AG10803 (cell line): ENCODE data around the gene ITPR1.

Experiments used
- DNase-seq: peaks from one replicate; pipeline ENCODE4 v3.0.0; 2010; ENCODE audit warnings: low read depth
- H3K4me3 ChIP-seq: 2 replicates; pipeline ENCODE4 v1.5.1; 2011; ENCODE audit warnings: mild to moderate bottlenecking, low read length, control low read depth
- TF ChIP-seq, protein P1 (sequence below): conservative IDR thresholded peaks from 2 replicates; pipeline ENCODE4 v1.5.1; 2011; ENCODE audit warnings: mild to moderate bottlenecking, low read length, control low read depth, inconsistent platforms

Gene ITPR1

DNA sequence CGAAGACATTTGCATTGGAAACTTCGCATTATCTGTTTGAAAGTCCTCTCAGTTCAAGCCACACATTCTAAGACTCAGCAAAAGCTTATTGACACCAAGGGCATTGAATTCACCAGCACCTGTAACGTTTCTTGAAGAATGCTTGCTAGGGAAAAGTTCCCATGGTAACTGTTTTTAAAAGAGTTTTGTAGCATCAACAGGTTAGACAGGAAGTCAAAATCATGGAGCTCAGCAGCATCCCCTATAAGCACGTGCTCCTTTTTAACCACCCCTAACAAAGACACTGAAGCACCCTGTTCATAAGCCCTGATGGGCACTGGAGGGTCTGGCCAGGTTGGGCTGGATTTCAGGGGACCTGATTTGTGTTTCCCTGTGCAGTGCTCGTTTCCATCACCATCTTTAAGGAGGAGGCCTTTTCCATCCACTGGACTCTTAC is 256.4 kb downstream of the ITPR1 start:
- no peak for DNase-seq
- TF ChIP-seq, protein P1, sequence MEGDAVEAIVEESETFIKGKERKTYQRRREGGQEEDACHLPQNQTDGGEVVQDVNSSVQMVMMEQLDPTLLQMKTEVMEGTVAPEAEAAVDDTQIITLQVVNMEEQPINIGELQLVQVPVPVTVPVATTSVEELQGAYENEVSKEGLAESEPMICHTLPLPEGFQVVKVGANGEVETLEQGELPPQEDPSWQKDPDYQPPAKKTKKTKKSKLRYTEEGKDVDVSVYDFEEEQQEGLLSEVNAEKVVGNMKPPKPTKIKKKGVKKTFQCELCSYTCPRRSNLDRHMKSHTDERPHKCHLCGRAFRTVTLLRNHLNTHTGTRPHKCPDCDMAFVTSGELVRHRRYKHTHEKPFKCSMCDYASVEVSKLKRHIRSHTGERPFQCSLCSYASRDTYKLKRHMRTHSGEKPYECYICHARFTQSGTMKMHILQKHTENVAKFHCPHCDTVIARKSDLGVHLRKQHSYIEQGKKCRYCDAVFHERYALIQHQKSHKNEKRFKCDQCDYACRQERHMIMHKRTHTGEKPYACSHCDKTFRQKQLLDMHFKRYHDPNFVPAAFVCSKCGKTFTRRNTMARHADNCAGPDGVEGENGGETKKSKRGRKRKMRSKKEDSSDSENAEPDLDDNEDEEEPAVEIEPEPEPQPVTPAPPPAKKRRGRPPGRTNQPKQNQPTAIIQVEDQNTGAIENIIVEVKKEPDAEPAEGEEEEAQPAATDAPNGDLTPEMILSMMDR = no peak
- H3K4me3 ChIP-seq = no peak overlapping the region

GRCh38 chr3:4750306-4750968 is 257.3 kb downstream of the ITPR1 start:
- H3K4me3 ChIP-seq = no peak overlapping the region
- peak; percentile 17 for DNase-seq
- TF ChIP-seq, protein P1 = no peak

DNA sequence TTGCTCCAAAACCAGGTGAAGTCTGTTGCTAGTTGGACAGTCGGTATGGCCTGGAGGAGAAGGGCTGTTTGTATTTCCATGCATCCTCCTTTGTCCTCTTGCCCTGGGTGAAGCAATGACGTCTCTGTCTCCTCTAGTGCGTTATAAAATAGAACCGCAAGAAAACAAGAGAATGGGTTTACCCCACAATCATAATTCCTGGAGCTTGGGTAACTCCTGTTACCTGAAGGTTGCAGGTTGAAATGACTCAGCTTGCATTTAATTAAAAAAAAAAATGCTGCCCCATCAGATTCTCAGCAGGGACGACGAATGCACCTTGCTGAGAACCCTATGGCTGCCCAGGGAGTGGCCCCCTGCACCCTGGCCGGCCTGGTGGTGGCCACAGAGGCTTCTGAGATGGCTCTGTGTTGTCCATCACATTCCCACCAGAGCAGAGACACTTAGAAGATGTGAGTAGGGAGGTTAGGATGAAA is 257.9 kb downstream of the ITPR1 start:
- TF ChIP-seq, protein P1 = no peak
- no peak overlapping the region for H3K4me3 ChIP-seq
- no peak for DNase-seq

DNA sequence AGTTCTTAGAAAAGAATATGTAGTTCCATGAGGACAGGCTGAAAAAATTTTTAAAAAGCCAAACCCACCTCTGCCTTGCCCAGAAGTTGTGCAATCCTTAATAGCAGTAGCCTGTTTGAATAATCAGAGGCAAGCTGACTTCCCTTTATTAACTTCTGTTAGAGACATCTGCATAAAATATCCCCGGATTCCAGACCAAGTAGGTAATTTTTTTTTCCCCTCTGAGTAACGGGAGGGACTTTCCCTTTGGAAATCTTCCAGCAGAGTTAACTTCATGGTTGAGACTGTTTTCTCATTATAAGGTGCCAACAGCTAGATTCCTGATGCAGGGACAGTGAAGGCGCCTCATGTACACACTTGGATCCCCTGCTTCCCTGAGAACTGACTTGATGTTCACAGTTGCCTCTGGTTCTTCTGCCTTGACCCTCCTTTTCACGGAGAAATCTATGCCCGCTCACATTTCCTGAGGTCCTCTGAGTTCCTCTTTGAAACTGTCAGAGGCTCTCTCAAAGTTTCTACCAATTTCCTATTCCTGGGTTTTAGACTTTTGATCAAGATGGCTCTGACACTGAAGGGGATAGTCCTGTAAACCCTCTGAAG is 258.5 kb downstream of the ITPR1 start:
- peak; percentile 91 for DNase-seq
- TF ChIP-seq, protein P1 = no peak
- no peak overlapping the region for H3K4me3 ChIP-seq

- no peak overlapping the region for H3K4me3 ChIP-seq
- TF ChIP-seq, protein P1 = no peak
- DNase-seq = peak; percentile 71
Measured at GRCh38 chr3:4752201-4753072, 259.3 kb downstream of the ITPR1 start.

GRCh38 chr3:4753073-4753691 is 260.0 kb downstream of the ITPR1 start:
- no peak overlapping the region for H3K4me3 ChIP-seq
- TF ChIP-seq, protein P1 = no peak
- DNase-seq = no peak
